ENCODE data around the gene FAR2.
"Not testable (repeated sequence)": the region's sequence is repeated elsewhere in the genome, so short reads cannot be mapped to it uniquely, and the experiment has no call there.

Gene FAR2

DNA sequence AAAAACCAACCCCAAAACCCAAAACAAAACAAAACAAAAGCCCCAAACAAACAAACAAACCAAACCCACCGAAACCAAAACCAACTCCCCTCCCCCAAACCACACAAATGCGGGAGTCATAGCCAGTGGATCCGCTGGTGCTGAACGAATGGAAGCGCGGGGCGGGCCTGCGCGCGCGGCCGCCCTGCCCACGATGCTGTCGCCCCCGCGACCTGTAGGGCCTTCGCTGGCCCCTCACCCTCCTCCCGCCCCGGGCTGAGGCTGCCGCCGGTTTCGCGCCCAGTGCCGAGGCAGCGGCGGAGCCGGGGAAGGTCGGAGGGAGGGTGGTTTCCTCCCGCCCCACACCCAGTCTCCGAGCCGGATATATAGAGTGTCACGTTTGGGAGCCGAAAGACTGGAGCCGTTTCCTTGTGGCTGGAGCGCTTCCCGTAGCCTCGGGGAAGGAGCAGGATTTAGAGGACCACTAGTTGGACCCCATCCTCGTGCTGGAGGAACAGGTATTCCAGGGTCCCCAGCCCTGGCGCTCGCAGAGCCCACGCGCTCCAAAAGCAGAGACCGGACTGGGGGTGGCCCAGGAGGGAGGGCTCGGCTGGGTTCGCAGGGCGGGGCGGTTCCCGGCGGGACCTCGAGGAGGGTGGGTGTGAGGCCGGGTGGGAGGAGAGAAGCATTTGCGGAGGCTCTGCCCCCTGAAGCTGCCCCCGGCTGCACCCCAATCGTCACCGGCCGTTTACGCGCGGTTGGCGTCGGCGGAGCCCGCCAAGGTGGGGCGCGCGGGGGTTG is at the start of gene FAR2:
TSS of gene FAR2 (plus strand) at position 368 of the 780 bp plus-strand sequence. CDS start 121,172 bp downstream, outside the sequence.
- peak; percentile 43 for DNase-seq

DNA sequence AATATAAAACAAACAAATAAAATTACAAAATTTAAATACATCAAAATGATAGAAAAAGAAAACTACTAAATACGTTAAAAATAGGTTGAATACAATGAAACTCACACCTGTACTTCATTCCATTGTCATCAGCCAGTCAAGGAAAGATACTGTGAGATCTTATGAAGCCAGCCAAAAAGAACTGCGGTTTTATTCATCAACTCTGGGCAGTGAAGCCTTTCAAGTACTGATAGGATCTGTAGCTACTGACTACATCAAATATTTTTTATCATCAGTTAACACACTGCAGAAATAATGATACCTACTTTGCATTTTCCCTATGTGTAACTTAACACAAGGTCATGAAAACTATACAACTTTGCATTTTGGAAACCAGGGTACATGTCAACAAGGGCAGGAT is 46.3 kb upstream of the FAR2 start:
- DNase-seq, result no peak

DNA sequence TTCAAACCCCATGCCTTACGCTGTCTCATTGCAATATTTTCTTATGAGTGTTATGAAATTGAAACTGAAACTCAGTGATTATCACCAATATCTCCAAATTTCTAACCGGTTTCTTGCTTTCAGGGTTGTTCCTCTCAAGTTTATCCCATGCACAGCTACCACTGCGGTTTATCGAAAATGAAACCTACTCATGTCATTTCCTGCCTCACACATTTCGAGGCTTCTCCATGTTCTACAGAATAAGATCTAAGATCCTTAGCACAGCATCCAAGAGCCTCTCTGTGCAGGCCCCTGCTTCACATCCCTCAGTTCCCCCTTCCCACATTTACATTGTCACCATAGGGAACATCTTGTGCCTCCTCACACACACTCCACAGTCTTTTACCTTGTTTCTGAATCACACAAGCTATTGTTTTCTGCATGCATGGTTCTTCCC is 45.5 kb upstream of the FAR2 start:
- DNase-seq, result peak; percentile 23

DNA sequence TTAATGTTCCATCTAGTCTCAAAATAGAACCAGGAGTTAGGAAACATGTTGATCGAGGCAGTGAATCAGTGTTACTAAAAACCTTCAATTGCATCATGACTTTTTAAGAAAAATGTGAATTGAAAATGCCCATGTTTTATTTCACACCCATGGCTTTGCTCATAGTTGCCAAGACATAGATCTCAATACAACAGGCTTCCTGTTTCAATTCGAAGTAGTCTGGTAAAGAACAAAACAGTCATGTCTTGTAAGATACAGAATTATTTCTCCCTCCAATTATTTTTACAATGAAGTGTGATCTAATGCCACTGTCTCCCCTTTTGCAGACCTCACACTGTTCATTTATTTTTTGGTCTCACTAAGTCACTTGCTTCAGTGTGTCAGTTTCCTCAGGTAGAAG is 44.6 kb upstream of the FAR2 start:
- no peak for DNase-seq

DNA sequence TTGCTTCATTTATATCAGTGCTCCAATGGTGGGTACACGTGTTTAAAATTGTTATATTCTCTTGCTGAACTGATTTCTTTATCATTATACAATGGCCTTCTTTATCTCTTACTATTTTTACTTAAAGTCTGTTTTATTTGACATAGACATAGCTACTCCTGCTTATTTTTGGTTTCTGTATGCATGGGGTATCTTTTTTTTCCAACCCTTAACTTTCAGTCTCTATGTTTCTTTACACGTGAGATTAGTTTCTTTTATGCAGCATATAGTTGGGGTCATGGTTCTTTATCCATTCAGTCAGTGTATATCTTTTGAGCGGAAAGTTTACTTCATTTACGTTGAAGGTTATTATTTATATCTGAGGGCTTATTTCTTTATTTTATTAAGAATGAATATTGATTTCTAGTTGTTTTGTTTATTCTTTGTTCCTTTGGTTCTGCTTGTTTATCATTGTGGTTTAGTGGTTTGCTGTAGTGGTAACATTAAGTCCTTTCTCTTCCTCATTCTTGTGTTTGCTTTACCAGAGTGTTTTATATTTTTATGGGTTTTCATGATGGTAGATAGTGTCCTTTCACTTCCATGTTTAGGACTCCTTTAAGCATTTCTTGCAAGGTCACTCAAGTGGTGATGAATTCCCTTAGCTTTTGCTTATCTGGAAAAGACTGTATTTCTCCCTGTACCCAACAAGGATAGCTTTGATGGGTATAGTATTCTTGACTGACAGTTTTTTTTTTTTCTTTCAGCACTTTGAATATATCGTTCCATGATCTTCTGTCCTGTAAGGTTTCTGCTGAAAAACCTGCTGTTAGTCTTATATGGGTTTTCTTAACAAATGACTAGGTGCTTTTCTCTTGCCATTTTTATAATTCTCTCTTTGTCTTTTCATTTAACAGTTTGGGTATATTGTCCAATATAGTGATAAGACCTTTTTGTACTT is 38.3 kb upstream of the FAR2 start:
- DNase-seq, result no peak

DNA sequence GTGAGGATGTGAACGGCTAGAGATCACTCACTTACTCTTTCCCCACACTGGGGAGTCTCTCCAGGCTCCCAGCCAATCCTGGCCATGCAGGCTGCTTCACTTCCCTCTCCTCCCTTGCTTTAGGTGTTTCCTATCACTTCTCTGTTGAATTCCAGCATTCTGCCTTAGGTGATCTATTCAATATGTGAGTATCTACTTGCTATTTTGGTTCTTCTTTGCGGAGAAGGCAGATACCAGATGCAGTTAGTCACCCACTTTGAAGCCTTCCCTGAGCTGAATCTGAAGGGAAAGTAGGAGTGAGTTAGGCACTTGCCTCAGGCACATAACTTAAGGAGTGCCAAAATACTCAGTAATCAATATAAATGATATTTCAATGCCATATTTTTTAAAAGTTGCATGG is 36.0 kb upstream of the FAR2 start:
- no peak for DNase-seq

DNA sequence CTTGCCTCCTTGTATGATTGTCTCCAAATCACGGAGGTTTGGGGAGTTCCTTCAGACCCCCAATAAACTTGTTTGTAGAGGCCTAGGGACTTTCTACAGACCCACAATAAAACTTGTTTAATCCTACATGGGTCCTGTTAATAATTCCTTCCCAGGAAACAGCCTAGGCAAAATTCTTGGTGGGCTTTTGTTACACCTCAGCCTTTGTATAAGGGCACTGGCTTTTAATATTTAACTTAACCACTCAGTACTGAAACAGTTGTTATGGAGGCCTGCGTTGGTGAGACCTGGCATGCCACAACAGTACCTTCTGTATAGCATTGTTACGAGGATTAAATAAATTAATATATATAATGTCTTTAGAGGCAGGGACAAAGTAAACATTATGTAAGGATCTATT is 32.7 kb upstream of the FAR2 start:
- no peak for DNase-seq

DNA sequence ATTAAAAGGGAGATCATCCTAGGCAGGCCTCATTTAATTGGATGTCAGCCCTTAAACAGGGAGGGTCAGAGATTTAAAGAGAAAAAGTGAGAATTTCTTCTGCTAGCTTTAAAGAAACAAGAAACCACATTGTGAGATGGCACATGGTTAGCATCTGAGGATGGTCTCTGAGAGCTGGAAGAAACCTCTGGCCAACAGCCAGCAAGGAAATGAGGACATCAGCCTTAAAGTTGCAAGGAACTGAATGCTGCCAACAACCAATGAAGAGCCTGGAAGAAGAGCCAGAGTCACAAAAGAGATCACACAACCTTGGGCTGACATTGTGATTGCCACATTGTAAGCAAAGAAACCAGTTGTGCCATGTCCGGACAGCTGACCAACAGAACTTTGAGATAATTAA is 17.5 kb upstream of the FAR2 start:
- no peak for DNase-seq

DNA sequence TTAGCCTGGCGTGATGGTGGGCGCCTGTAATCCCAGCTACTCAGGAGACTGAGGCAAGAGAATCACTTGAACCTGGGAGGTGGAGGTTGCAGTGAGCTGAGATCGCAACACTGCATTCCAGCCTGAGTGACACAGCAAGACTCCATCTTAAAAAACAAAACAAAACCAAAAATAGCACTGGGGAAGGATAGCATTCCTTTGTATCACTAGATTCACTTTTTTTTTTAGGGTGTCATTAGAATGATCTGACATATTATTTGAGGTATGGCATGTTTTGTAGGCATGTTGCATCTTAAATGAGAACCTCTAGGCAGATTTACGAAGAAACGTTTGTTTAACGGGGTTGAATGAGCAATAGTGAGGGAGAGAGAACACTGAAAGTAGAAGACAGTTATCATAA is 16.8 kb upstream of the FAR2 start:
- no peak for DNase-seq

DNA sequence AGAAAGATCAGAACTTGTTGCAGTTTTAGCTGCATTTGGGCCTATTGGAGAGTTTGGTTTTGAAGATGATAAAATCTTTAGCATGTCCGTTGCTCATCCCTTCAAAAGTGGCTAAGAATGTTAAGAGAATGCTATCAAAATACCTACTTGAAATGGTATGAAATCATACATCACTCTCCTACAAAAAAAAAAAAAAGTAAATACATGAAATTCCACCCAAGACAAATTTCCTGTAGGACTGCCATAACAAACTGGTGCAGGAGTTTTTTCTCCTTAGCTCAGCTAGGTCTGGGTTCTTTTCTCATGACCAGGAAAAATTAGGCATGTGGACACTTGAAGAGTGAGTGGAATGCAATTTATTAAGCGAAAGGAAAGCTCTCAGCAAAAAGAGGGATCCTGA is 15.9 kb upstream of the FAR2 start:
- no peak for DNase-seq

DNA sequence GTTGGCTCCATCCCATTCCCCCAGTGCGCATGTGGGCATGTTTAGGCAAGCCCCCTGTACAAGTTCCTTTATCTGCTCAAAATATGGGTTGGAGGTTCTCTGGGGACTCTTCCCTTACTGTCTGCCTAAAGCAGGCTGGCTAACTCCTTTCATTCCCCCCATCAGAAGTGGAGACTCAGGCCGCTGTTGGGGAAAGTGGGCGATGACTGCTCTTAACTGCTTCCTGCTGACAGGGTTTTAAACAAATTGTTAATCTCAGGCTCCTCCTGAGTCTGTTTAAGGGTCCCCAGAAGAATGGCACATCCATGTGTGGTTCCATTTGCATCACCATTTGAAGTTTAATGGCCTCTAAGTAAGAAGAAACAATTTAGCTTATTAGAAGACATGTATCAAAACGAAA is 15.4 kb upstream of the FAR2 start:
- DNase-seq, result no peak

DNA sequence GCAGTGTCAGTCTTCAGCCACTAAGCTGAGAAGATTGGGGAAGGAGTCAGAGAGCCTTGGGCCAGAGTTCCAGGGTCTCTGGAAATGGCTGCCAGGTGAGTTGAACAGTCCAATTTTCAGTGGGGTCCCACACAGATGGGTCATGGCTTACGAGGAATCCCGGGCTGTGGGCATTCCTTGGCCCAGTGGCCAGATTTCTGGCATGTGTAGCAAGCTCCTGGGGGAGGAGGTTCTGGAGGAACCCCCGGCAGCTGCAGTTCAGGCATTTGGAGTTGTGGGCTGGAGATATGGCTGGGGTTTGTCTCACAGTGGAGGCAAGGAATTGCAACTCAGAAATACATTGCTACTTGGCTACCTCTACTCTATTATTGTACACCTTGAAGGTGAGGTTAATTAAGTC is 10.8 kb upstream of the FAR2 start:
- not testable (repeated sequence) for DNase-seq

DNA sequence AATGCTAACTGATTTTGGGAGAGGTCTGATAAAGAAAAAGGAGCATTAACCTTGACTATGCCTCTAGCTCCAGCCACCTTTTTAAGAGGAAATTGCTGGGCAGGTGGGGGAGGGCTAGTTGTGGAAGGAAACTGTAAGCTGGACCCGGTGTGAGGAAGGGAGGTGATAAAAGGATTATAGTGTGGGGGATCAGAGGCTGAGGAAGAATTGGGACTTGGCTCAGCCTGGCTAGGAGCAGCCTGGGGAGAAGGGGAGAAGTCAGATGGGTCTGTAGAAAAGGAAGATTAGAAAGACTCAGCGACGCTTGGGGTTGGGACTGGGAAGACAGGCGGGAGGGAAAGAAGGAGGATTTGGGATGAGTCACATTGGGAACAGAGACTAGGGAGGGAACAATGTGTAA is 10.2 kb upstream of the FAR2 start:
- DNase-seq, result not testable (repeated sequence)

DNA sequence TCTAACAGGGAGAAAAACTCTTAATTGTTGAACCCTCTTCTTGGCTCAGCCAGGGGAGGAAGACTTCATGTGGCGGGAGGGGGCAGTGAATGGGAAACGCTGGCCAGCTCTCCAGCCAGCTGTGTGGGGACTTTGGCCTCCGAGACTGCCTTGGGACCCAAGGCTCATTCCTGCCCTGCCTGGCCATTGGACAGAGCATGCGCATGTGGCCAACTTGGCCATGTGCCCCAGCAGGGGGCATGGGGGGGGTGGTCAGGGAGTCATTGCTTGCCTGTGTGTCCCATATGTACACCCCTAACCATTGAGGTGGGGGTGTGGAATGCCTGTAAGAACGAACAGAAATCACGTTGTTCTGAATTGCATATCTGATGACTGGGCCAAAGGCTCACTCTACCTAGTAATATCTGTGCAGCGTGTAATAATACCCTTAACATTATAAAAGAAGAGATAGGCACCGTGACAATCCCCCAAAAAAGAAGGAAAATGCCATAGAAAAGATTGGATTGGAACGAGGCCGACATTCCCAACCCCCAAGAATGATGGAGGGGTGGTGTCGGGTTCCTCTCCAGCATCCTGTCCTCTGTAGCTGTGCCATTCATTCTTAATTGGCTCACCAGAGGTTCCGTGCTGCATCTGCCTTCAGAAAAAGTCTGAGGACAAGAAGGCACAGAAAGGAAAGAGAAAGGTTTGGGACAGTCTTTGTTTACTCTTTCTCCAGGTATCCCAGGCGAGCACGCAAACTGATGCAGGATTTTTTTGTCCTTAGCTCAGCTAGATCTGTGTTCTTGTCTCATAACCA is 3.5 kb upstream of the FAR2 start:
- DNase-seq, result no peak

DNA sequence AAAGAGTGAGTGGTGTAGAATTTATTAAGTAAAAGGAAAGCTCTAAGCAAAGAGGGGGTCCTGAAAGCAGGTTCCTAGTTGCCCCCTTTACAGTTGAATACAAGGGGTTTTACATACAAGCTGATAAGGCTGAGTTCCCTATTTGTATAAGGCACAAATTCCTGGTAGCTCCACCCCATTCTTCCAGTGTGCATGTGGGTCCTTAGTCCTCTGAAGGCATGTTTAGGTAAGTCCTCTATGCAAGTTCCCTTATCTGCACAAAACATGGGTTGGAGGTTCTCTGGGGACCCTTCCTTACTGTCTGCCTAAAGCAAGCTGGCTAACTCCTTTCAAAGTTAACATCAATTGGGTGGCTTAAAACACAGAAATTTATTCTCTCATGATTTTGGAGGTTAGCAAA is 2.9 kb upstream of the FAR2 start:
- DNase-seq, result no peak

DNA sequence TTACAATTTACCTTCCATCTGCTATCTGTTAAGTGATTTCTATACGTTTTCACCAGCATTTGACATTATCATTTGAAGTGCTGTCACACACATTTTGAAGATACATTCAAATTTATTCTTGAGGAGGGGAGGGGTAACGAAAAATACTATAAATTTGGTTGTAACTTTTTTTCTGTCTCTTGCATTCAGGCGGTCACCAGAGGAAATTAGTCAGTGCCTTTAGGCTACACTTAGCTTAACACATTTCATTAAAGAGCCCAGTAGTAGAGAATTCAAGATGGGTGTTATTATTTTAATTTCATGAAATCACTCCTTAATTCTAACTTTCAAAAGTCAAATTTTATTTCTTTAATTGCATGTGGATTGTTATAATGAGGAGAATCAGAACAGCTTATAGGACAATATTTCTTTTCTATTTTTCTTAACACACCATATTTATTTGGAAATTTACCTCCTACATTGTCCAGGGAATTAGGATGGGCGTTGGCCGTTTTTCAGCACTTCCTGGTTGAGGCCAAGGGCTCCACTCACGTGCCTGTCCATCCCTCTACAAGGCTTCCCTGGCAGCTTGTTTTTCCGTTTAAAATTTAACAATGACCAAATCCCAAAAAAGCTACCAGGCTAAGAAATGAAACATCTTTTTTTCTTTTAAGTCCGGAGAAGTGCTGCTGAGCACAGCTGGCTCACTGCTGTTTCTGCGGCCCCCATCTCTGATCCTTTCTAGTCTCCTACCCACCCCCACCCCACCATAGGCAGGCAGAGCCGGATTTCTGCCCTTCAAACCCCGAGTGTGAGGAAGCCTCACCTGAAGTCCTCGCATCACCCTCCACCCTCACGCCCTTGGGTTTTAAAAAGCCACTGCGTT is 1.1 kb upstream of the FAR2 start:
- DNase-seq, result no peak

DNA sequence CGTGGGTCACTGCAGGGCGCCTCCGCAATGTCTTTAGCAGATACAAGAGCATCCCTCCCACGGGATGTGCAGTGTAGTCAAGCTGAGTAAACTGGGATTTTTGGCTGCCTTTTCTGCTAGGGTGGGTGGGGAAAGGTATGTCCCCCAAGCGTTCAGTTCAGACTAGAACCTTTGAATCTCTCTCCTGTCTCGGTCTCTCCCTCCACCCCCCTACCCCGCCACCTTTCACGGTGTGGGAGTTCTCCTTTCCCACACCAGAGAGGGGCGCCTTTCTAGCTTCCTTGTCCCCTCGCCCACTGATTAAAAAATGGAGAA is 525 bp upstream of the FAR2 start:
- DNase-seq, result no peak

DNA sequence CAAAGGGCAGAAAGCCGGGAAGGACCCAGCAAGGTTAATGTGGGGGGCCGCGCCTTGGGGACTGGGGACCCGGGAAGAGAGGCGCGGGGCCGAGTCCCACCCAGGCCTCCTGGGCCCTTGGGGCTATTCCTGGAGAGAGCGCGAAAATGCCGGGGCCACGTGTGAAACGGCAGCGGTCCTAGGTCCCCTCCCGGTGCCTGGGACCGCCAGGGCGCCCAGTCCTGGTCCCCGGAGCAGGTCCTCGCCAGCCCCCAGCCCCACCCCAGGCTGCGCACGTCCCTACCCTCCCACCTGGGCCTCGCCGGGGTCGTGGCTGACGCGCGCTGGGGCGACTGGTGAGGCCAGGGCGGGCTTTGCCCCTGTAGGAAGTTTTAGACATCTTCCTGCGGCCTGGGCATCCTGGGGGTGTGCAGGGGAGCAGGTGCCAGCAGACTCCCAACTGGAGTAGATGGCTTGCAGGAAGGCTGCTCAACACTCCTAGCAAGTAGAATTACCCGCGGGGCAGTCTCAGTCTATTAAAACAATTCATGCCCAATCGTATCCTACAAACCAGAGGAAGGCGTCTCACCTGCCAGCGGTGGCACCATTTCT is 708 bp downstream of the FAR2 start:
- DNase-seq, result peak; percentile 6

DNA sequence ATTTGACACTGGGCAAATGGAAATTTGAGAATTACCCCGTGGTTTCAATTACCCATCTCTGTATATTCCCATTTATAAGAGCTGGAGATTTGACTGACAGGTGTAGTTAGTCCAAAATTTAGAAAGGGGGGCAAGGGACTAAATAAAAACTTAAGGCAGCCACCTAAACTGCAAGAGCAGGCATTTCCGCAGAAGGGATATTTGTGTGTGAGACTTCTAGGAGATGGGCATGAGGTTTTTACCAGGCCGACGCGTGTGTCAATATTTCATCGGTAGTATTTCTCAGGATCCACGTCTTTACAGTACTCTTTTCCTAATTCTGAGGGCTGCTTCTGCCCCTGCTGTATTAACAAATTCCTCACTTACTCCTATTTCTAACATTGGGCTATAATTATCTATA is 1.4 kb downstream of the FAR2 start:
- DNase-seq, result no peak

DNA sequence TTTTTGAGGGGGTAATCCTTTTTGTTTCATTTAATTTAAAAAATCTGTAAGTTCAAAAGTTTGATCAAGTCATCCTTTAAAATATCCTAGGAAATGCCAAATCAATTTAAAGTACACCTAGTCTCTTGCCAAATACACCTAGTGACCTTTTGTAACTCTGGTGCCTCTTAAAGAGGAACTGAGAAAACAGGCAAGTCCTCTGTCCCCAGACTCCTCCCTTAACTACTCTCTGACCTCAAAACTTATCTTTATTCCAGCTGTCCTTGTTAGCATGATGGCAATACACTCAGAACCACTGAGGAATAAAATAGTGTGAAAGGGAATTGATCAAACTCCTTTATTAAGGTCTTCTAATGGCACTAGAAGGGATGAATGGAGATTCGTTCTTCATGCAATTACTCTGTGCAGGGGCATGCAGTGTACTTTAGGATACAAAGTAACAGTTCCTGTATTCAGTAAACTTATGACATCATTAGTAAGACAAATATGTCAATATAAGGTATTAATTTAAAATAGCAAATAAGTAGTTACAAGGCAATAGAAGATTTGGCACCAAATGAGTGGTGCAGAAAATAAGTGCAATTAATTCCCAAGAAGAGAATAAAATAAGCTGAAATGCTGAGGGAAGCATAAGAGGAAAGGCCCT is 3.3 kb downstream of the FAR2 start:
- no peak for DNase-seq

DNA sequence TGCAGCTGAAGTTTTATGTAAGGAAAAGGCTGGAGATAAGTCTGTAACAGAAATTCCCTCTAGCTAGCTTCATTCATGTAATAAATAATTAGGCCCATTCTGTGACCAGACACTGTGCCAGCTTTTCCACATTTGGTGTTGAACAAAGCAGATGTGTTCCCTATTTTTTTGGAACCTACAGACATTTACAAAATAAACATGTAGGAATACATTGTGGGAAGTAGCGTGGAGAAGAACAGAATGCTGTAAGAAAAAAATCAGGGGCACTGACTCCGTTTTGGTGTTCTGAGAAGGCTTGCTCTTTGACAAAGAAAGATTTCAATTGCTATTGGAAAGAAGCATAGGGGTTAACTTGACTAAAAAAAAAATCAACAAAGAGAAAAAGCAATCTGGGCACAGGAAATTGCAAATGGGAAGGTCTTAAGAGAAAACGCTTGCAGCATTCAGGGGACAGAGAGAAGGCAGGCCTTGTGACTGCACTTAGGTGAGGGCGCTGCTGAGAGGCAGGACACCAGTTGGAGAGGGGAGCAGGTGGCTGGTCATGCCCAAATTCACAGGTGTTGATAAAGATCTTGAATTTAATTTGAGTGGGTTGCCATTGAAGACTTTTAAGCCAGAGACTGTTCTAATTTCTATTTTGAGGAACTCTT is 4.0 kb downstream of the FAR2 start:
- no peak for DNase-seq

All from activated effector memory CD4-positive, alpha-beta T cell treated with Interleukin-2 at 50 U/mL for 16 hours (primary cell).